ENCODE measurements around the gene GALNT3. TPM values are rescaled to one million over a fixed set of nuclear protein-coding genes. Genes with fewer than 3 reads are reported as not detected.

Gene GALNT3
- total and polyA plus RNA-seq, 2 of the 8 experiments (the other 6 are each of a cell fraction or from before 2014, with no cell fraction given): 3.4 to 23.6 TPM

DNA sequence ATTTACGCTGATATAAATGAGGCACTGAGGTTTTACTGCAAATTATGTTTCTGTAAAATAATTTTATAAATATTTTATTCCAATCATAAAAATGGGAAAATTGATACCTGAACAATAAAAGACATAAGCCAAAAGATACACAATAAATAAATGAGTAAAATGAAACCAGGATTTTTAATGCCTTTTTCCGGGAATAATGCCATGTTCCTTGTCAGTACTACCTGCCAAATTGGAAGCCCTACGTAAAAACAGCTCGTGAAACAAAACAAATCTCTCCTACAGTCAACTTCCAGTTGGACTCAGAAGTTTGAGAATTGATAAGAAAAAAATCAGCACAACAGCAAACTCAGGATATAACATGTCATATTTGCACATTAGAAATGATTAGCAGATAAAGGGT is 18.0 kb downstream of the GALNT3 start:
- no peak overlapping the region for H3K23ac ChIP-seq (ENCODE audit: insufficient read length)
- no peak overlapping the region for H3K14ac ChIP-seq (ENCODE audit: insufficient read length)
- H2BK120ac ChIP-seq (replicated peaks; ENCODE audit: low read depth, low read length): no peak overlapping the region
- H4K5ac ChIP-seq (ENCODE audit: insufficient read length, low read depth, low read length): no peak overlapping the region
- H3K18ac ChIP-seq (ENCODE audit: extremely low read depth, low read length): no peak overlapping the region
- H3K23me2 ChIP-seq (ENCODE audit: low read depth, low read length): no peaks in the 10 kb centered on the region
- no peak overlapping the region for H2BK15ac ChIP-seq (ENCODE audit: low read length)
- no peak overlapping the region for H4K8ac ChIP-seq (ENCODE audit: extremely low read depth, insufficient read depth, low read length)
- no peaks in the 10 kb centered on the region for H4K20me1 ChIP-seq (replicated peaks in 1 of 2; ENCODE audit: control insufficient read depth in 1 of 2, insufficient read depth in 2 of 2, low read length in 2 of 2)
- no peak overlapping the region for H3K4me2 ChIP-seq (ENCODE audit: insufficient read depth in 1 of 2, low read depth in 2 of 2, low read length in 2 of 2)
- H3K9ac ChIP-seq (replicated peaks in 1 of 4; ENCODE audit: extremely low read depth in 1 of 4, low read depth in 3 of 4, low read length in 3 of 4): no peak overlapping the region
- H3K4me3 ChIP-seq (ENCODE audit: extremely low read depth in 1 of 4, insufficient read depth in 2 of 4, low read depth in 3 of 4, low read length in 4 of 4): no peak overlapping the region
- no peak for TF ChIP-seq SP2 (IDR thresholded peaks at IDR 0.05; ENCODE audit: low read length)
- TF ChIP-seq CTCF (IDR thresholded peaks at IDR 0.05; ENCODE audit: control extremely low read depth in 1 of 3, insufficient read depth in 1 of 3, low read depth in 1 of 3, low read length in 3 of 3): no peak
- no peak for TF ChIP-seq RNF2 (IDR thresholded peaks at IDR 0.05; ENCODE audit: borderline replicate concordance, low read depth, low read length, missing control alignments, poor library complexity, severe bottlenecking)
- no peak for TF ChIP-seq TAF1 (IDR thresholded peaks at IDR 0.05; ENCODE audit: low read depth, low read length)
- no peak for TF ChIP-seq SIN3A (conservative IDR thresholded peaks at IDR 0.05 in 1 of 2, IDR thresholded peaks at IDR 0.05 in 1 of 2; ENCODE audit: low read depth in 1 of 2, low read length in 2 of 2)
- TF ChIP-seq POLR2A (IDR thresholded peaks at IDR 0.05; ENCODE audit: control extremely low read depth in 1 of 2, low read depth in 2 of 2, low read length in 2 of 2): no peak
- TF ChIP-seq SAP30 (IDR thresholded peaks at IDR 0.05; ENCODE audit: insufficient read depth, insufficient replicate concordance, low read length): no peak
- no peak overlapping the region for H2BK5ac ChIP-seq (ENCODE audit: low read depth, low read length)
- H2BK12ac ChIP-seq (ENCODE audit: low read depth, low read length): no peak overlapping the region
- no peak for FAIRE-seq
- H2AFZ ChIP-seq (ENCODE audit: low read length): no peak overlapping the region
- no peak overlapping the region for H3K27ac ChIP-seq (ENCODE audit: low read depth, low read length)
- 67% methylated on average over 4 of the region's 4 CpGs; no CpG with 5 or more reads in 1 of the 2 experiments for WGBS, 2 experiments (ENCODE audit: extremely low coverage in 1 of 2, insufficient coverage in 1 of 2, insufficient read length in 1 of 2, insufficient replicate concordance in 2 of 2, low coverage in 1 of 2, low lambda C conversion rate in 2 of 2, missing lambda C conversion rate in 1 of 2)
- CTCF ChIA-PET (ENCODE audit: partially characterized antibody): interaction anchor here (1.1 to 5.9 kb wide), 5 partner anchors 8 to 573 kb away, joined by 3 to 37 read pairs (median 5); no protein-coding TSS in a partner anchor
- peaks cover 0 to 6% (median 5%) of the 10 kb centered on the region in 4 experiments; a peak in 5 of 7 replicates for H3K4me1 ChIP-seq (replicated peaks in 1 of 4; ENCODE audit: control insufficient read depth in 3 of 4, insufficient read depth in 4 of 4, low read length in 3 of 4)
- no peak overlapping the region for H3K4ac ChIP-seq (replicated peaks; ENCODE audit: insufficient read length, low read depth, low read length)
- H4K91ac ChIP-seq (replicated peaks; ENCODE audit: insufficient read length, low read length): no peak overlapping the region
- H2AK5ac ChIP-seq (ENCODE audit: low read depth, low read length): no peak overlapping the region
- no peak overlapping the region for H2BK20ac ChIP-seq (ENCODE audit: low read length)
- H3K79me2 ChIP-seq (ENCODE audit: control insufficient read depth in 1 of 2, insufficient read depth in 2 of 2, low read length in 2 of 2): peaks cover 0 to 99% of the 10 kb centered on the region in 2 experiments; a peak in 3 of 4 replicates
- POLR2A ChIA-PET (ENCODE audit: partially characterized antibody): interaction anchor here (1.4 kb wide), 1 partner anchor 11 kb away, joined by 4 read pairs; no protein-coding TSS in a partner anchor
- H3K27me3 ChIP-seq (replicated peaks in 1 of 4; ENCODE audit: control insufficient read depth in 3 of 4, extremely low read depth in 1 of 4, insufficient read depth in 3 of 4, low read length in 3 of 4): no peaks in the 10 kb centered on the region
- no peak overlapping the region for H3K56ac ChIP-seq (replicated peaks; ENCODE audit: insufficient read length, low read depth, low read length)
- H3K9me3 ChIP-seq (ENCODE audit: insufficient read depth in 2 of 2, low read depth in 1 of 2, low read length in 1 of 2): peaks cover 5 to 6% of the 10 kb centered on the region in 2 experiments; a peak in 2 of 4 replicates
- no peak for DNase-seq (ENCODE audit: low read depth in 1 of 2, low spot score in 2 of 2)
- peaks cover 4% of the 10 kb centered on the region; the same call in 1 of the 2 replicates for H3K79me1 ChIP-seq (ENCODE audit: low read depth, low read length)
- peaks cover 0 to 30% (median 8%) of the 10 kb centered on the region in 4 experiments; a peak in 4 of 8 replicates for H3K36me3 ChIP-seq (ENCODE audit: control insufficient read depth in 2 of 4, insufficient read depth in 4 of 4, low read length in 3 of 4)
